Mucosa of stomach (tissue), 1 donor: ENCODE measurements around the gene SCFD1.
"Not testable (repeated sequence)": the region's sequence is repeated elsewhere in the genome, so short reads cannot be mapped to it uniquely, and the experiment has no call there.

ENCODE experiments used
- H3K27me3 ChIP-seq: one replicate; pipeline ENCODE4 v1.7.0; 2013; ENCODE audit warnings: mild to moderate bottlenecking, low read length; ENCODE audit not compliant: control insufficient read depth, insufficient read depth
- H3K36me3 ChIP-seq: one replicate; pipeline ENCODE4 v1.7.0; 2013; ENCODE audit warnings: low read length; ENCODE audit not compliant: control insufficient read depth, insufficient read depth
- H3K4me1 ChIP-seq: one replicate; pipeline ENCODE4 v1.7.0; 2013; ENCODE audit warnings: mild to moderate bottlenecking, low read length; ENCODE audit not compliant: control insufficient read depth, insufficient read depth
- H3K4me3 ChIP-seq: one replicate; pipeline ENCODE4 v1.7.0; 2013; ENCODE audit warnings: low read length
- H3K9ac ChIP-seq: one replicate; pipeline ENCODE4 v1.7.0; 2013; ENCODE audit warnings: mild to moderate bottlenecking, low read length, moderate library complexity
- H3K9me3 ChIP-seq: one replicate; pipeline ENCODE4 v1.7.0; 2013; ENCODE audit warnings: mild to moderate bottlenecking, low read length, moderate library complexity; ENCODE audit not compliant: control insufficient read depth
- donor health status: Pancreatic carcinoma.

SCFD1 gene

DNA sequence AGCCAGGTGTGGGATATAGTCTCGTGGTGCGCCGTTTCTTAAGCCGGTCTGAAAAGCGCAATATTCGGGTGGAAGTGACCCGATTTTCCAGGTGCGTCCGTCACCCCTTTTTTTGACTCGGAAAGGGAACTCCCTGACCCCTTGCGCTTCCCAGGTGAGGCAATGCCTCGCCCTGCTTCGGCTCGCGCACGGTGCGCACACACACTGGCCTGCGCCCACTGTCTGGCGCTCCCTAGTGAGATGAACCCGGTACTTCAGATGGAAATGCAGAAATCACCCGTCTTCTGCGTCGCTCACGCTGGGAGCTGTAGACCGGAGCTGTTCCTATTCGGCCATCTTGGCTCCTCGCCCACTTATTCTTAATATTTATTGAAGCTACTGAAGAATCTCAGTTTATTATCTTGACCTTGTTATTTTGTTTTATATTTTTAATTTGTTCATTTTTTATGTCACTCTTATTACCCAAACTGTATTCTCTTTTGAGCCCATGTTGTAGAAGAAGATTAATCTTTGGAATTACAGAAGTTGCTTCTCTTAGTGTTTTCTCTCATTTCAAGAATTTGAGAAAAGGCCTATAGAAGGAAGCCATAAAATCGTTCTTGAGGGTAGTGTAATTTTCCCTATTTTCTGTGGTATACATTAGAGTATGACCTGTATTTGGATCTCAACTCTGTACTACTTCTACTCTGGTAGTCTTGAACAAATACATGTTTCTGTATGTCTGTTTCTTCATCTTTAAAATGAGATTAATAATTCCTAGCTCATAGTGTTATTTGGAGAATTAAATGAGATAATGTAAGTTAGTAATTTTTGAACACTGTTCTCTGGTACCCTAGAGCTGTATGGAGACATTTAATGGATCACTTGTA is 68.6 kb downstream of the SCFD1 start:
- H3K36me3 ChIP-seq, H3K4me1 ChIP-seq, H3K27me3 ChIP-seq, H3K4me3 ChIP-seq, H3K9me3 ChIP-seq: not testable (repeated sequence)
- peak overlapping the region; percentile 38 for H3K9ac ChIP-seq

DNA sequence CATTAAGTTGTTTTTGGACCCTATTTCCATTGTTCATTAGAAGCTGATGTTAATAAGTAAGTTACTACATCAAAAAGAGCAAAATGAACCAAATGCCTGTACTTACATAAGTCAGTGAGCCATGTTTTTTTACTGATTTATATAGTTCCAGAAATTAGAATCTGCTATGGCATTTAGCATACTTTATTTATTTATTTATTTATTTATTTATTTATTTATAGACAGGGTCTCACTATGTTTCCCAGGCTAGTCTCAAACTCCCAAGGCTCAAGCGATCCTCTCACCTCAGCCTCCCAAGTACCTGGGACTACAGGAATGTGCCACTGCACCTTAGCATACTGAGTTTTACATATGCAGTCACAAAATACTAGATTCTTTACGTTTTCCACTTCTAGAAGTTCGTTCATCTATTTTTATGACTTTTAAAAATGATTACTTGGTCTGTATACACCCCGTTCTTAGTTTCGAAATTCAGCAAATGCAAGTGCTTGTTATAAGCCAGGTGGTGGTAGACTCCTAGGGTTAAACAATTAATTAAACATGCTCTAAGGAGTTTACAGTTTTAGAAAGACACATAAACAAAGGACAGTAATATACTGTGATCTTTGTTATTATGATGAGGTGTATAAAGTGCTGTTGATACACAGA is 69.8 kb downstream of the SCFD1 start:
- H3K4me1 ChIP-seq = no peaks in the 10 kb centered on the region
- no peak overlapping the region for H3K9ac ChIP-seq
- no peaks in the 10 kb centered on the region for H3K27me3 ChIP-seq
- no peaks in the 10 kb centered on the region for H3K36me3 ChIP-seq
- no peak overlapping the region for H3K4me3 ChIP-seq
- H3K9me3 ChIP-seq = no peaks in the 10 kb centered on the region

DNA sequence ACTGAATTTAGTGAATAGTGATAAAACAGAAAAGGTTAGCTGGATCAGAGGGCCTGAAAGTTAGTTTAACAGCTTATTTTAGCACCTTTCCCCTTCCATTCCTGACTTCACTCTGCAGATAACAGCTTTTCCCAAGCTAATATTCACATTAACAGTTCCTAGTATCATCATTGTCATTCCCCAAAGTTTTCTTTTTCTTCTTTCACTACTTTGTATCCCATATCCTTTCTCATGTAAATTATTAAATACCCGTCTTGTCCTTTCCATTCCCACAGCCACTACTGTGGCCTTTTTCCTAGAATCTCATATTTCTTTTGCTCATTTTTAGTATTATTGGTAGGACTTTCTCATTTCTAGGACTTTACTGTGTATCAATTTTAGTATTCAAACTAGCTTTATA is 70.5 kb downstream of the SCFD1 start:
- H3K27me3 ChIP-seq = no peaks in the 10 kb centered on the region
- no peak overlapping the region for H3K4me3 ChIP-seq
- no peaks in the 10 kb centered on the region for H3K4me1 ChIP-seq
- no peak overlapping the region for H3K9ac ChIP-seq
- H3K9me3 ChIP-seq = no peaks in the 10 kb centered on the region
- H3K36me3 ChIP-seq = no peaks in the 10 kb centered on the region

GRCh38 chr14:30698463-30698862 is 76.3 kb downstream of the SCFD1 start:
- H3K9me3 ChIP-seq = no peaks in the 10 kb centered on the region
- no peaks in the 10 kb centered on the region for H3K36me3 ChIP-seq
- H3K27me3 ChIP-seq = no peaks in the 10 kb centered on the region
- no peaks in the 10 kb centered on the region for H3K4me1 ChIP-seq
- H3K9ac ChIP-seq = no peak overlapping the region
- H3K4me3 ChIP-seq = no peak overlapping the region

DNA sequence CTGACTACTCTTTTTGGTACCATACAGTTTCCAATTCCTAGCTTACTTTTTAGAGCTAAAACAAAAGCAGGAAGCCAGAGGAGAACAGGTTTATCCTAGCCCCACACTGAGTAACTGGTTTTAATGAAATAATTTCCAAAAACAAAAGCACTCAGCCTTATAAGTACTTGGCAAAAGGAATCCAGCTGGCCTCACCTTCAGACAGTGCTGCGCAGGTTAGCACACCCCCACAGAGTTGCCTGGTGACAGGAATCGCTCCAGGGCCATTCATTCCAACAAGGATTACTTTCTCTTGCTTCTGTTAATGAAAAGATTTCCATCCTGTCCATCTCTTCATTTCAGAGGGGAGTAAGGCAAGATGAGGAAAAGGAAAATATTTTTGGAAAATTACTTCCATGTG is 84.6 kb downstream of the SCFD1 start:
- no peaks in the 10 kb centered on the region for H3K27me3 ChIP-seq
- no peaks in the 10 kb centered on the region for H3K9me3 ChIP-seq
- no peak overlapping the region for H3K9ac ChIP-seq
- no peaks in the 10 kb centered on the region for H3K4me1 ChIP-seq
- no peaks in the 10 kb centered on the region for H3K36me3 ChIP-seq
- H3K4me3 ChIP-seq = no peak overlapping the region

- no peaks in the 10 kb centered on the region for H3K36me3 ChIP-seq
- no peak overlapping the region for H3K9ac ChIP-seq
- H3K4me1 ChIP-seq = no peaks in the 10 kb centered on the region
- H3K4me3 ChIP-seq = no peak overlapping the region
- H3K27me3 ChIP-seq = no peaks in the 10 kb centered on the region
- H3K9me3 ChIP-seq = no peaks in the 10 kb centered on the region
Observed at GRCh38 chr14:30708157-30708556, 86.0 kb downstream of the SCFD1 start.

- H3K9ac ChIP-seq = no peak overlapping the region
- H3K36me3 ChIP-seq = no peaks in the 10 kb centered on the region
- no peak overlapping the region for H3K4me3 ChIP-seq
- no peaks in the 10 kb centered on the region for H3K9me3 ChIP-seq
- no peaks in the 10 kb centered on the region for H3K4me1 ChIP-seq
- H3K27me3 ChIP-seq = no peaks in the 10 kb centered on the region
Observed at GRCh38 chr14:30709201-30709600, 87.1 kb downstream of the SCFD1 start.

- no peaks in the 10 kb centered on the region for H3K27me3 ChIP-seq
- no peaks in the 10 kb centered on the region for H3K36me3 ChIP-seq
- no peaks in the 10 kb centered on the region for H3K4me1 ChIP-seq
- no peaks in the 10 kb centered on the region for H3K9me3 ChIP-seq
- no peak overlapping the region for H3K4me3 ChIP-seq
- no peak overlapping the region for H3K9ac ChIP-seq
Observed at GRCh38 chr14:30710876-30711275, 88.8 kb downstream of the SCFD1 start.

- Histone ChIP-seq H3K9me3 (no peaks in the 10 kb centered on the region), H3K4me1 (no peaks in the 10 kb centered on the region), H3K9ac (no peak overlapping the region), H3K27me3 (no peaks in the 10 kb centered on the region), H3K4me3 (no peak overlapping the region), H3K36me3 (no peaks in the 10 kb centered on the region)
Observed at GRCh38 chr14:30719137-30719536, 97.0 kb downstream of the SCFD1 start.

DNA sequence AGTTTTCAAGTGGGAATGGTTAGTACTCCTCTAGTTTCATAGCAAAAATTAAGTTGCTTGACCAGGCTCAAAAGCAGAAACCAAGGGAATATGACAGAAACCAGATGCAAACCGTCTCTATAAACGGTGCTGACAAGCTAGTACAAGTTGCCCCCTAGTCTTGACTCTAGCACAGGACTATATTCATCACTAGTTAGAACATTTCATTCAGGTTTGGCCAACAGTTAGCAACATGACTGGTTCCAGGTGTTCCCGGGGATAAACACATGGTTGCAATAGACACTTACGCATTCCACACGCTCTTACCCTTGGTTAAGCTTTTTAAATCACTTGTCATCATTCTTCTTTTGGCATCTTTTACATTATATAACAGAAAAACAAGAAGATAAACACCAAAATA is 103.6 kb downstream of the SCFD1 start:
- no peaks in the 10 kb centered on the region for H3K36me3 ChIP-seq
- no peaks in the 10 kb centered on the region for H3K27me3 ChIP-seq
- no peaks in the 10 kb centered on the region for H3K4me1 ChIP-seq
- no peak overlapping the region for H3K4me3 ChIP-seq
- H3K9ac ChIP-seq = no peak overlapping the region
- H3K9me3 ChIP-seq = no peaks in the 10 kb centered on the region

DNA sequence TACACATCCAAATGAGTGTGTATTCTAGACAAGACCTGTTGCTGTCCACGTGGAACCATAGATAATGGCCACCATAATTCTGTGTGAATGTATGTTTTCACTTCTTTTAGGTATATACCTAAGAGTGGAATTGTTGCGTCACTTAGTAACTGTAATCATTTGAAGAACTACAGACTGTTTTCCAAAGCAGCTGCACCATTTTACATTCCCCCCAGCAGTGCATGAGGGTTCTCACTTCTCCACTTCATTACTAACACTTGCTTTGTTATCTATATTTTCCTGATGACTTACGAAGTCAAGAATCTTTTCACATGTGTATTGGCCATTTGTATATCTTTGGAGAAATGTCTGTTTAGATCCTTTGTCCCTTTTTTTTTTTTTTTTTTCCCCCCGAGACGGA is 106.4 kb downstream of the SCFD1 start:
- Histone ChIP-seq H3K9ac (no peak overlapping the region), H3K4me3 (no peak overlapping the region), H3K9me3 (no peaks in the 10 kb centered on the region), H3K36me3 (no peaks in the 10 kb centered on the region), H3K4me1 (no peaks in the 10 kb centered on the region), H3K27me3 (no peaks in the 10 kb centered on the region)

DNA sequence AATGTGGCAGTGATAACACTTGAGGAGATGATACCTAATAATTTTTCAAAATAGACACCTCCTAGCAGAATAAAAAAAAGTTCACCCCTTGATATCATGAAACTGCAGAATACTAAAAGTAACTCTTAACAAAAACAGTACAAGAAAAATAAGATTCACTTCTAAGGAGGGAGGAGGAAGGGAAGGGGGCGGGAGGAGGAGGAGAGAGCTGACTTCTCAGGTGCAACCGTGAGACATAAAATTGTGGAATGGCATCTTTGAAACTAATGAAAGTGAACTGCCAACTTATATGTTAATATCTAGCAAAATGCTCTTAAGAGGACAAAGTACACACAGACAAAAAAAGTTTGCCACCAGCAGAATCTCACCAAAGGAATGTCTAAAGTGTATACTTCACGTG is 115.8 kb downstream of the SCFD1 start:
- H3K4me1 ChIP-seq = no peaks in the 10 kb centered on the region
- no peaks in the 10 kb centered on the region for H3K27me3 ChIP-seq
- H3K9ac ChIP-seq = no peak overlapping the region
- H3K36me3 ChIP-seq = no peaks in the 10 kb centered on the region
- no peaks in the 10 kb centered on the region for H3K9me3 ChIP-seq
- H3K4me3 ChIP-seq = no peak overlapping the region
